OCI-LY3 (cell line): ENCODE results near the gene EFR3B.

ENCODE experiments used
- EZH2phosphoT487 ChIP-seq: fragments of 200-600 bp; shearing (Covaris generic); IDR thresholded peaks from 2 replicates; pipeline ENCODE4 v1.6.1; 2018; ENCODE audit warnings: antibody characterized with exemption, mixed run types, low read depth
- TF ChIP-seq, protein P1 (sequence below): fragments of 200-600, 300-600 bp; sonication (generic); IDR thresholded peaks from 2 replicates; pipeline ENCODE4 v1.5.1; 2014; ENCODE audit warnings: antibody characterized with exemption, low read length, low read depth

DNA sequence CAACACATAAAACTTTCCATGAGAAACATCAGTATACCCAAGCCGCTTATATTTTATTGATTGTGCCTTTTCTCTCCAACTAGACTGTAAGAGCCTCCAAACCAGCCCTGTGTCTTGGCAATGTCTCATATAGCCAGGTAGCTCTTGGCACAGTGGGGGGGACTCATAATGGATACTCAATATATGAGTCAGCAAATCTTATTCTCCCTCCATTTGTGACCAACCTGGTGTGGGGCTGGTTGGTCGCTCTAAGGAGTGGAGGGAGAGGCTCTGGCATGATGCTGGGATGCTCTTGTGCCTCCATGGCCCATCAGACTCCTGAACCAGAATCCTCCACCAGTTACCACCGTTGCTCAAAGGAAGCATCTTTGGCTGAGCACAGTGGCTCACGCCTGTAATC lies 32.0 kb downstream of the EFR3B start:
- TF ChIP-seq, protein P1, sequence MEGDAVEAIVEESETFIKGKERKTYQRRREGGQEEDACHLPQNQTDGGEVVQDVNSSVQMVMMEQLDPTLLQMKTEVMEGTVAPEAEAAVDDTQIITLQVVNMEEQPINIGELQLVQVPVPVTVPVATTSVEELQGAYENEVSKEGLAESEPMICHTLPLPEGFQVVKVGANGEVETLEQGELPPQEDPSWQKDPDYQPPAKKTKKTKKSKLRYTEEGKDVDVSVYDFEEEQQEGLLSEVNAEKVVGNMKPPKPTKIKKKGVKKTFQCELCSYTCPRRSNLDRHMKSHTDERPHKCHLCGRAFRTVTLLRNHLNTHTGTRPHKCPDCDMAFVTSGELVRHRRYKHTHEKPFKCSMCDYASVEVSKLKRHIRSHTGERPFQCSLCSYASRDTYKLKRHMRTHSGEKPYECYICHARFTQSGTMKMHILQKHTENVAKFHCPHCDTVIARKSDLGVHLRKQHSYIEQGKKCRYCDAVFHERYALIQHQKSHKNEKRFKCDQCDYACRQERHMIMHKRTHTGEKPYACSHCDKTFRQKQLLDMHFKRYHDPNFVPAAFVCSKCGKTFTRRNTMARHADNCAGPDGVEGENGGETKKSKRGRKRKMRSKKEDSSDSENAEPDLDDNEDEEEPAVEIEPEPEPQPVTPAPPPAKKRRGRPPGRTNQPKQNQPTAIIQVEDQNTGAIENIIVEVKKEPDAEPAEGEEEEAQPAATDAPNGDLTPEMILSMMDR: no peak
- TF ChIP-seq EZH2phosphoT487: no peak
